HL-60/S4 treated with phorbol 12-myristate 13-acetate at 8.2 ng/mL for 4 days and 3 days (cell line): ENCODE data around the gene SPOP.
"Not testable (repeated sequence)": the region's sequence is repeated elsewhere in the genome, so short reads cannot be mapped to it uniquely, and the experiment has no call there.

Experiments
- in situ Hi-C: fragments of 300-500 bp; cut with MboI; formaldehyde crosslinking; loops from 2 replicates; pipeline ENCODE4 v1.15.0; 2022; ENCODE audit warnings: low sequenced_read_pairs

The SPOP gene

GRCh38 chr17:49667854-49668253, 10.0 kb downstream of the SPOP start:
- in situ Hi-C loops: no loop called here

- in situ Hi-C loops: no loop called here
These were observed 13.1 kb downstream of the SPOP start for GRCh38 chr17:49664706-49665211.

- in situ Hi-C loops: no loop called here
These were observed 18.1 kb downstream of the SPOP start for GRCh38 chr17:49659661-49660382.

GRCh38 chr17:49656247-49656646, 21.6 kb downstream of the SPOP start:
- in situ Hi-C loops: no loop called here

GRCh38 chr17:49647256-49647585, 30.7 kb downstream of the SPOP start:
- in situ Hi-C loops: no loop called here

GRCh38 chr17:49646391-49647255, 31.3 kb downstream of the SPOP start:
- in situ Hi-C loops: no loop called here

- in situ Hi-C loops: not testable (repeated sequence)
These were observed 31.9 kb downstream of the SPOP start for GRCh38 chr17:49646056-49646390.

GRCh38 chr17:49645654-49646053, 32.2 kb downstream of the SPOP start:
- in situ Hi-C loops: no loop called here

- in situ Hi-C loops: no loop called here
These were observed 37.3 kb downstream of the SPOP start for GRCh38 chr17:49640556-49640955.

GRCh38 chr17:49638818-49639217, 39.1 kb downstream of the SPOP start:
- in situ Hi-C loops: no loop called here

GRCh38 chr17:49637739-49638138, 40.2 kb downstream of the SPOP start:
- in situ Hi-C loops: no loop called here

GRCh38 chr17:49637050-49637449, 40.8 kb downstream of the SPOP start:
- in situ Hi-C loops: no loop called here

- in situ Hi-C loops: no loop called here
These were observed 42.8 kb downstream of the SPOP start for GRCh38 chr17:49635121-49635520.

GRCh38 chr17:49634485-49634860, 43.4 kb downstream of the SPOP start:
- in situ Hi-C loops: no loop called here

GRCh38 chr17:49633762-49634484, 44.0 kb downstream of the SPOP start:
- in situ Hi-C loops: no loop called here

- in situ Hi-C loops: no loop called here
These were observed 44.6 kb downstream of the SPOP start for GRCh38 chr17:49633250-49633649.

GRCh38 chr17:49632201-49632600, 45.7 kb downstream of the SPOP start:
- in situ Hi-C loops: no loop called here

GRCh38 chr17:49631496-49631895, 46.4 kb downstream of the SPOP start:
- in situ Hi-C loops: no loop called here

GRCh38 chr17:49630113-49630900, 47.6 kb downstream of the SPOP start:
- in situ Hi-C loops: no loop called here

- in situ Hi-C loops: no loop called here
These were observed 48.5 kb downstream of the SPOP start for GRCh38 chr17:49629447-49629846.

GRCh38 chr17:49624896-49625295, 53.0 kb downstream of the SPOP start:
- in situ Hi-C loops: no loop called here
